Trophoblast cell (in vitro differentiated cells and primary cell): Measurements from ENCODE around the gene AQP12A.
A peak's percentile ranks its signal among the peaks of the same experiment; 100 is the strongest.

Experiments used
- DNase-seq, 2 donors: peaks; one replicate each; pipeline ENCODE4 v3.0.0-alpha.2; 2016
- H2AFZ ChIP-seq: 2 replicates; pipeline ENCODE4 v1.6.1; 2013; ENCODE audit warnings: low read length, moderate library complexity, mild to moderate bottlenecking; ENCODE audit not compliant: insufficient read depth, poor library complexity
- H2AK5ac ChIP-seq: 2 replicates; pipeline ENCODE4 v1.6.1; 2013; ENCODE audit warnings: mild to moderate bottlenecking, low read length
- H2BK120ac ChIP-seq: 2 replicates; pipeline ENCODE4 v1.6.1; 2013; ENCODE audit warnings: low read length, mild to moderate bottlenecking, moderate library complexity; ENCODE audit not compliant: insufficient read depth, poor library complexity
- H2BK12ac ChIP-seq: 2 replicates; pipeline ENCODE4 v1.6.1; 2013; ENCODE audit warnings: mild to moderate bottlenecking, low read length, moderate library complexity
- H2BK5ac ChIP-seq: 2 replicates; pipeline ENCODE4 v1.6.1; 2013; ENCODE audit warnings: low read length, low read depth, moderate library complexity, mild to moderate bottlenecking; ENCODE audit not compliant: poor library complexity
- H3K14ac ChIP-seq: 2 replicates; pipeline ENCODE4 v1.6.1; 2013; ENCODE audit warnings: mild to moderate bottlenecking, low read length
- H3K18ac ChIP-seq: 2 replicates; pipeline ENCODE4 v1.6.1; 2013; ENCODE audit warnings: mild to moderate bottlenecking, low read length
- H3K23ac ChIP-seq: 2 replicates; pipeline ENCODE4 v1.6.1; 2013; ENCODE audit warnings: low read length
- H3K27ac ChIP-seq: 2 replicates; pipeline ENCODE4 v1.5.1; 2013; ENCODE audit warnings: low read depth, mild to moderate bottlenecking, inconsistent platforms, low read length, moderate library complexity
- H3K27me3 ChIP-seq: 2 replicates; pipeline ENCODE4 v1.6.1; 2013; ENCODE audit warnings: inconsistent platforms, mild to moderate bottlenecking, low read length, moderate library complexity; ENCODE audit not compliant: insufficient read depth
- H3K36me3 ChIP-seq, 2 experiments: 1 replicate in 1 of 2; 2 replicates in 1 of 2; pipeline ENCODE4 v1.6.1; 2013; ENCODE audit warnings: low read length in 2 of 2, mild to moderate bottlenecking in 2 of 2, moderate library complexity in 1 of 2; ENCODE audit not compliant: insufficient read depth in 2 of 2, control insufficient read depth in 1 of 2
- H3K4ac ChIP-seq: 2 replicates; pipeline ENCODE4 v1.6.1; 2013; ENCODE audit warnings: low read depth, mild to moderate bottlenecking, low read length, moderate library complexity
- H3K4me1 ChIP-seq, 2 experiments: 1 replicate in 1 of 2; 2 replicates in 1 of 2; pipeline ENCODE4 v1.6.1; 2013; ENCODE audit warnings: low read length in 2 of 2, mild to moderate bottlenecking in 2 of 2, moderate library complexity in 1 of 2; ENCODE audit not compliant: insufficient read depth in 2 of 2, control insufficient read depth in 1 of 2
- H3K4me2 ChIP-seq: 2 replicates; pipeline ENCODE4 v1.6.1; 2013; ENCODE audit warnings: inconsistent platforms, mild to moderate bottlenecking, low read length, moderate library complexity
- H3K4me3 ChIP-seq: 2 replicates; pipeline ENCODE4 v1.5.1; 2013; ENCODE audit warnings: mild to moderate bottlenecking, low read depth, low read length, inconsistent platforms
- H3K79me1 ChIP-seq: one replicate; pipeline ENCODE4 v1.6.1; 2013; ENCODE audit warnings: low read length
- H3K79me2 ChIP-seq: 2 replicates; pipeline ENCODE4 v1.6.1; 2013; ENCODE audit warnings: low read length, mild to moderate bottlenecking; ENCODE audit not compliant: control insufficient read depth, insufficient read depth, poor library complexity
- H3K9ac ChIP-seq: 2 replicates; pipeline ENCODE4 v1.6.1; 2013; ENCODE audit warnings: mild to moderate bottlenecking, low read length
- H3K9me3 ChIP-seq: 2 replicates; pipeline ENCODE4 v1.6.1; 2013; ENCODE audit warnings: low read depth, mild to moderate bottlenecking, control low read depth, inconsistent platforms, low read length; ENCODE audit not compliant: insufficient read depth
- H4K12ac ChIP-seq: 2 replicates; pipeline ENCODE4 v1.6.1; 2013; ENCODE audit warnings: low read depth, mild to moderate bottlenecking, low read length, moderate library complexity
- H4K8ac ChIP-seq: 2 replicates; pipeline ENCODE4 v1.6.1; 2013; ENCODE audit warnings: low read depth, mild to moderate bottlenecking, low read length, moderate library complexity
- H4K91ac ChIP-seq: one replicate; pipeline ENCODE4 v1.6.1; 2013; ENCODE audit warnings: low read depth, mild to moderate bottlenecking, low read length, moderate library complexity
- WGBS: extraction: QIAGEN DNeasy Blood & Tissue Kit; methylation state at CpG from one replicate; pipeline ENCODE4 v1.1.7; 2013; ENCODE audit warnings: missing lambda C conversion rate; ENCODE audit not compliant: insufficient read length, insufficient coverage; ENCODE audit errors: extremely low coverage; 5-methylcytosine and 5-hydroxymethylcytosine counted together

The AQP12A gene

GRCh38 chr2:240732184-240732583, 40.5 kb downstream of the AQP12A start:
- 100% methylated on average over 5 of the region's 5 CpGs for WGBS
- DNase-seq: no peak
- Histone ChIP-seq H2AFZ (no peak overlapping the region), H3K9ac (no peak overlapping the region), H3K9me3 (peaks cover 6% of the 10 kb centered on the region), H3K79me1 (no peaks in the 10 kb centered on the region), H4K8ac (no peak overlapping the region), H2BK12ac (no peak overlapping the region), H4K91ac (no peak overlapping the region), H3K27ac (no peak overlapping the region), H3K27me3 (no peaks in the 10 kb centered on the region), H3K23ac (no peak overlapping the region), H3K4me2 (no peak overlapping the region), H2AK5ac (no peak overlapping the region), H3K79me2 (no peaks in the 10 kb centered on the region), H3K4me1 (peaks cover 15% of the 10 kb centered on the region in 2 experiments), H3K18ac (no peak overlapping the region), H2BK120ac (no peak overlapping the region), H4K12ac (no peak overlapping the region), H3K36me3 (no peaks in the 10 kb centered on the region), H3K14ac (no peak overlapping the region), H3K4ac (no peak overlapping the region), H2BK5ac (no peak overlapping the region), H3K4me3 (no peak overlapping the region)

GRCh38 chr2:240732911-240733622, 41.4 kb downstream of the AQP12A start:
- Histone ChIP-seq H4K8ac (no peak overlapping the region), H4K91ac (no peak overlapping the region), H3K14ac (no peak overlapping the region), H3K36me3 (no peaks in the 10 kb centered on the region), H3K4me2 (no peak overlapping the region), H3K9me3 (peaks cover 6% of the 10 kb centered on the region), H3K4me1 (peaks cover 19 to 20% of the 10 kb centered on the region in 2 experiments), H2BK120ac (no peak overlapping the region), H3K27ac (no peak overlapping the region), H3K79me1 (no peaks in the 10 kb centered on the region), H2BK12ac (no peak overlapping the region), H2AK5ac (no peak overlapping the region), H3K4ac (no peak overlapping the region), H3K27me3 (no peaks in the 10 kb centered on the region), H3K4me3 (no peak overlapping the region), H4K12ac (no peak overlapping the region), H2AFZ (no peak overlapping the region), H2BK5ac (no peak overlapping the region), H3K9ac (no peak overlapping the region), H3K18ac (no peak overlapping the region), H3K79me2 (no peaks in the 10 kb centered on the region), H3K23ac (no peak overlapping the region)
- DNase-seq: no peak
- WGBS: no CpG with 5 or more reads among the region's 10 CpGs

- Histone ChIP-seq H3K14ac (no peak overlapping the region), H3K36me3 (no peaks in the 10 kb centered on the region), H3K27me3 (no peaks in the 10 kb centered on the region), H2AFZ (no peak overlapping the region), H4K8ac (no peak overlapping the region), H3K4me2 (no peak overlapping the region), H3K4me1 (peaks cover 23 to 29% of the 10 kb centered on the region in 2 experiments), H3K79me1 (peaks cover 2% of the 10 kb centered on the region), H2BK120ac (no peak overlapping the region), H3K23ac (no peak overlapping the region), H4K12ac (no peak overlapping the region), H2BK5ac (no peak overlapping the region), H3K9me3 (peaks cover 3% of the 10 kb centered on the region), H3K9ac (no peak overlapping the region), H3K18ac (no peak overlapping the region), H4K91ac (no peak overlapping the region), H2AK5ac (no peak overlapping the region), H3K4me3 (no peak overlapping the region), H3K79me2 (no peaks in the 10 kb centered on the region), H3K27ac (no peak overlapping the region), H3K4ac (no peak overlapping the region), H2BK12ac (no peak overlapping the region)
- WGBS: no CpG with 5 or more reads among the region's 24 CpGs
- DNase-seq: no peak
Observed at GRCh38 chr2:240733803-240734495, 42.3 kb downstream of the AQP12A start.

- Histone ChIP-seq H3K4ac (no peak overlapping the region), H3K14ac (no peak overlapping the region), H4K8ac (no peak overlapping the region), H2BK5ac (no peak overlapping the region), H3K79me2 (no peaks in the 10 kb centered on the region), H2AK5ac (no peak overlapping the region), H3K18ac (no peak overlapping the region), H2AFZ (no peak overlapping the region), H2BK120ac (no peak overlapping the region), H2BK12ac (peak overlapping the region; percentile 2), H3K9me3 (no peaks in the 10 kb centered on the region), H3K9ac (no peak overlapping the region), H3K27ac (no peak overlapping the region), H3K23ac (no peak overlapping the region), H4K12ac (no peak overlapping the region), H3K4me2 (no peak overlapping the region), H4K91ac (no peak overlapping the region), H3K27me3 (no peaks in the 10 kb centered on the region), H3K4me3 (no peak overlapping the region), H3K36me3 (no peaks in the 10 kb centered on the region), H3K79me1 (peaks cover 2% of the 10 kb centered on the region), H3K4me1 (peaks cover 28 to 36% of the 10 kb centered on the region in 2 experiments)
- no CpG with 5 or more reads among the region's 17 CpGs for WGBS
- no peak for DNase-seq
Observed at GRCh38 chr2:240734756-240735155, 43.1 kb downstream of the AQP12A start.
